ENCODE measurements around the gene GABBR2.
A peak's percentile ranks its signal among the peaks of the same experiment; 100 is the strongest.

GABBR2 gene

GRCh38 chr9:98328141-98328540 lies 380.6 kb downstream of the GABBR2 start:
- Histone ChIP-seq H3K27ac (ENCODE audit: low read depth, low read length) (no peak overlapping the region), H3K9me2 (replicated peaks; ENCODE audit: control insufficient read depth, low read length) (no peaks in the 10 kb centered on the region), H4K20me1 (ENCODE audit: control insufficient read depth, insufficient read depth, low read depth, low read length) (no peaks in the 10 kb centered on the region), H3K4me3 (ENCODE audit: low read length) (no peak overlapping the region), H3K4me2 (ENCODE audit: low read length) (peak overlapping the region; percentile 38; the same call in 1 of the 2 replicates), H3K4me1 (ENCODE audit: control insufficient read depth, low read length) (peaks cover 17% of the 10 kb centered on the region), H3K27me3 (ENCODE audit: control insufficient read depth, low read length) (no peaks in the 10 kb centered on the region), H3K9me3 (ENCODE audit: control insufficient read depth, insufficient read depth, low read length) (no peaks in the 10 kb centered on the region), H3F3A (ENCODE audit: control insufficient read depth, insufficient read depth) (no peaks in the 10 kb centered on the region), H3K36me3 (ENCODE audit: control insufficient read depth, low read length) (no peaks in the 10 kb centered on the region), H3K79me2 (ENCODE audit: control insufficient read depth, low read length) (no peaks in the 10 kb centered on the region)
- no peak for TF ChIP-seq CTCF (IDR thresholded peaks at IDR 0.05; ENCODE audit: low read depth, low read length, poor library complexity, severe bottlenecking)
- no peak for TF ChIP-seq EZH2phosphoT487 (IDR thresholded peaks at IDR 0.05; ENCODE audit: borderline replicate concordance, low read length)

GRCh38 chr9:98327249-98327561 lies 381.5 kb downstream of the GABBR2 start:
- no peaks in the 10 kb centered on the region for H3K9me2 ChIP-seq (replicated peaks; ENCODE audit: control insufficient read depth, low read length)
- H3K36me3 ChIP-seq (ENCODE audit: control insufficient read depth, low read length): no peaks in the 10 kb centered on the region
- TF ChIP-seq CTCF (IDR thresholded peaks at IDR 0.05; ENCODE audit: low read depth, low read length, poor library complexity, severe bottlenecking) (no peak), EZH2phosphoT487 (IDR thresholded peaks at IDR 0.05; ENCODE audit: borderline replicate concordance, low read length) (no peak)
- no peaks in the 10 kb centered on the region for H3K9me3 ChIP-seq (ENCODE audit: control insufficient read depth, insufficient read depth, low read length)
- no peaks in the 10 kb centered on the region for H3K27me3 ChIP-seq (ENCODE audit: control insufficient read depth, low read length)
- no peak overlapping the region for H3K4me2 ChIP-seq (ENCODE audit: low read length)
- peaks cover 17% of the 10 kb centered on the region for H3K4me1 ChIP-seq (ENCODE audit: control insufficient read depth, low read length)
- no peaks in the 10 kb centered on the region for H3F3A ChIP-seq (ENCODE audit: control insufficient read depth, insufficient read depth)
- no peak overlapping the region for H3K27ac ChIP-seq (ENCODE audit: low read depth, low read length)
- H3K4me3 ChIP-seq (ENCODE audit: low read length): no peak overlapping the region
- no peaks in the 10 kb centered on the region for H4K20me1 ChIP-seq (ENCODE audit: control insufficient read depth, insufficient read depth, low read depth, low read length)
- H3K79me2 ChIP-seq (ENCODE audit: control insufficient read depth, low read length): no peaks in the 10 kb centered on the region

GRCh38 chr9:98326459-98327248 lies 382.1 kb downstream of the GABBR2 start:
- no peaks in the 10 kb centered on the region for H3K9me2 ChIP-seq (replicated peaks; ENCODE audit: control insufficient read depth, low read length)
- no peak overlapping the region for H3K4me2 ChIP-seq (ENCODE audit: low read length)
- no peaks in the 10 kb centered on the region for H4K20me1 ChIP-seq (ENCODE audit: control insufficient read depth, insufficient read depth, low read depth, low read length)
- no peaks in the 10 kb centered on the region for H3K27me3 ChIP-seq (ENCODE audit: control insufficient read depth, low read length)
- H3F3A ChIP-seq (ENCODE audit: control insufficient read depth, insufficient read depth): no peaks in the 10 kb centered on the region
- TF ChIP-seq CTCF (IDR thresholded peaks at IDR 0.05; ENCODE audit: low read depth, low read length, poor library complexity, severe bottlenecking): no peak
- no peak for TF ChIP-seq EZH2phosphoT487 (IDR thresholded peaks at IDR 0.05; ENCODE audit: borderline replicate concordance, low read length)
- H3K4me1 ChIP-seq (ENCODE audit: control insufficient read depth, low read length): peaks cover 17% of the 10 kb centered on the region
- H3K79me2 ChIP-seq (ENCODE audit: control insufficient read depth, low read length): no peaks in the 10 kb centered on the region
- H3K9me3 ChIP-seq (ENCODE audit: control insufficient read depth, insufficient read depth, low read length): no peaks in the 10 kb centered on the region
- no peak overlapping the region for H3K27ac ChIP-seq (ENCODE audit: low read depth, low read length)
- H3K4me3 ChIP-seq (ENCODE audit: low read length): no peak overlapping the region
- no peaks in the 10 kb centered on the region for H3K36me3 ChIP-seq (ENCODE audit: control insufficient read depth, low read length)
